K562 (cell line): ENCODE data around the gene DBT. TPM values are rescaled to one million over a fixed set of nuclear protein-coding genes. Genes with fewer than 3 reads are reported as not detected.
A peak's percentile ranks its signal among the peaks of the same experiment; 100 is the strongest.

ENCODE experiments used
- AFF1 ChIP-seq, 2 experiments: fragments of 450-650 bp; IDR thresholded peaks; 2 replicates each; pipeline ENCODE4 v1.6.1; 2018; ENCODE audit warnings: mild to moderate bottlenecking in 2 of 2, low read depth in 1 of 2; ENCODE audit not compliant: partially characterized antibody in 2 of 2
- ARID3A ChIP-seq: IDR thresholded peaks from 2 replicates; pipeline ENCODE4 v1.6.1; 2012; ENCODE audit warnings: low read depth, low read length, improper control_type of control experiment, borderline replicate concordance
- ARNT ChIP-seq, 2 experiments: fragments of 450-650 bp; IDR thresholded peaks; 2 replicates each; pipeline ENCODE4 v1.6.1; 2016; ENCODE audit warnings: mild to moderate bottlenecking in 1 of 2
- ATF1 ChIP-seq, 2 experiments: fragments of 450-650 bp in 1 of 2; IDR thresholded peaks; 2 replicates each; pipeline ENCODE4 v1.6.1; 2016; ENCODE audit warnings: missing compliant biosample characterization in 1 of 2, missing genetic modification characterization in 1 of 2
- C11orf30 ChIP-seq: fragments of 450-650 bp; IDR thresholded peaks from 2 replicates; pipeline ENCODE4 v1.6.1; 2016; ENCODE audit warnings: low read depth, mild to moderate bottlenecking
- CAMTA2 ChIP-seq: fragments of 250-450 bp; sonication (Bioruptor Pico); conservative IDR thresholded peaks from 2 replicates; pipeline ENCODE4 v1.5.1; 2022
- ETV5 ChIP-seq: sonication (generic); formaldehyde crosslinking; IDR thresholded peaks from 2 replicates; pipeline ENCODE4 v1.4.0; 2020; ENCODE audit warnings: low read depth, mild to moderate bottlenecking, missing genetic modification reagents
- HDAC1 ChIP-seq, 2 experiments: fragments of 450-650 bp; IDR thresholded peaks; 2 replicates each; pipeline ENCODE4 v1.6.1; 2016 to 2017; ENCODE audit warnings: inconsistent platforms in 1 of 2, mild to moderate bottlenecking in 1 of 2, moderate library complexity in 1 of 2
- MAFG ChIP-seq: fragments of 450-650 bp; conservative IDR thresholded peaks from 2 replicates; pipeline ENCODE4 v1.6.1; 2016; ENCODE audit warnings: missing genetic modification characterization, missing compliant biosample characterization
- MEF2D ChIP-seq: conservative IDR thresholded peaks from 2 replicates; pipeline ENCODE4 v1.6.1; 2016; ENCODE audit warnings: low read depth, missing genetic modification characterization, missing compliant biosample characterization
- MYC ChIP-seq, 2 experiments: fragments of 250-450 bp in 1 of 2; sonication (Bioruptor Pico) in 1 of 2; IDR thresholded peaks; 2 replicates each; pipeline versions ENCODE4 v1.5.1 to v1.6.1; 2012 to 2021; ENCODE audit warnings: low read depth in 2 of 2, borderline replicate concordance in 1 of 2, improper control_type of control experiment in 1 of 2, low read length in 1 of 2, mild to moderate bottlenecking in 1 of 2, moderate library complexity in 1 of 2
- PTBP1 ChIP-seq: fragments of 200-400 bp; formaldehyde crosslinking; IDR thresholded peaks from 2 replicates; pipeline ENCODE4 v1.6.1; 2017; ENCODE audit warnings: low read depth, low read length
- RBM25 ChIP-seq: fragments of 200-400 bp; formaldehyde crosslinking; IDR thresholded peaks from 2 replicates; pipeline ENCODE4 v1.6.1; 2018; ENCODE audit warnings: low read length, low read depth, moderate library complexity; ENCODE audit not compliant: severe bottlenecking
- RNF2 ChIP-seq: sonication (generic); IDR thresholded peaks from 2 replicates; pipeline ENCODE4 v1.6.1; 2016
- SIN3A ChIP-seq, 2 experiments: fragments of 150-350 bp in 1 of 2; IDR thresholded peaks; 2 replicates each; pipeline ENCODE4 v1.6.1; 2011 to 2016; ENCODE audit warnings: borderline replicate concordance in 2 of 2, low read depth in 2 of 2, low read length in 2 of 2, mild to moderate bottlenecking in 2 of 2, moderate library complexity in 2 of 2; ENCODE audit not compliant: control insufficient read depth in 1 of 2
- SIX5 ChIP-seq, 2 experiments: IDR thresholded peaks; 2 replicates each; pipeline ENCODE4 v1.6.1; 2011; ENCODE audit warnings: low read length in 2 of 2, borderline replicate concordance in 1 of 2, low read depth in 1 of 2, mild to moderate bottlenecking in 1 of 2, moderate library complexity in 1 of 2; ENCODE audit not compliant: insufficient read depth in 1 of 2
- SMAD1 ChIP-seq: fragments of 150-350 bp; IDR thresholded peaks from 2 replicates; pipeline ENCODE4 v1.6.1; 2014; ENCODE audit warnings: low read length, low read depth; ENCODE audit not compliant: partially characterized antibody
- ZBTB1 ChIP-seq: sonication (generic); formaldehyde crosslinking; IDR thresholded peaks from 2 replicates; pipeline ENCODE4 v1.8.1; 2023; ENCODE audit warnings: missing genetic modification reagents, low read depth, mild to moderate bottlenecking, borderline replicate concordance
- ZNF584 ChIP-seq: fragments of 200-800 bp; sonication (Bioruptor generic); IDR thresholded peaks from 2 replicates; pipeline ENCODE4 v1.6.1; 2016; ENCODE audit warnings: low read depth, mild to moderate bottlenecking, missing genetic modification characterization, missing compliant biosample characterization
- ZNF695 ChIP-seq: fragments of 450-650 bp; formaldehyde crosslinking; IDR thresholded peaks from 2 replicates; pipeline ENCODE4 v1.4.0; 2020; ENCODE audit warnings: mild to moderate bottlenecking, moderate library complexity
- ZNF79 ChIP-seq: fragments of 250-450 bp; sonication (Bioruptor Pico); IDR thresholded peaks from 2 replicates; pipeline ENCODE4 v1.4.0; 2020; ENCODE audit warnings: low read depth, mild to moderate bottlenecking, moderate library complexity
- ZSCAN32 ChIP-seq: fragments of 450-650 bp; formaldehyde crosslinking; IDR thresholded peaks from 2 replicates; pipeline ENCODE4 v1.4.0; 2020; ENCODE audit warnings: mild to moderate bottlenecking, moderate library complexity
- polyA plus RNA-seq, 8 experiments: library from polyadenylated mRNA; depleted of rRNA in 4 of 8; stranded (reverse) in 5 of 8; unstranded in 3 of 8; fragments of >200 nt; fragmentation: Nextera tagmentation in 2 of 8; fragmentation: Illumina TruSeq in 1 of 8; extraction: Ambion mirVana in 2 of 8; extraction: Trizol in 1 of 8; gene quantifications; 2 replicates each; pipeline versions ENCODE4 v1.2.1 to v1.2.3, GENCODE V29; 2011 to 2014; ENCODE audit warnings: inconsistent platforms in 1 of 8, missing spikeins in 1 of 8
- total RNA-seq, 7 experiments: library from RNA; depleted of rRNA in 6 of 7; stranded (reverse); fragments of >200 nt in 6 of 7; fragmentation: Illumina TruSeq in 2 of 7; extraction: Trizol in 2 of 7; gene quantifications; 2 replicates each; pipeline versions ENCODE4 v1.2.1 to v1.2.3, GENCODE V29; 2011 to 2021; ENCODE audit warnings: low replicate concordance in 1 of 7

The DBT gene
- total and polyA plus RNA-seq, 9 of the 15 experiments (the other 6 are each of a cell fraction or from before 2014, with no cell fraction given) = 2.7 to 13.5 (median 7.3) TPM

- TF ChIP-seq CAMTA2 (CRISPR knock-in tag) (no peak), MYC (IDR thresholded peaks at IDR 0.05; ENCODE audit: low read depth, low read length) (peak; percentile 86), MYC (CRISPR knock-in tag; IDR thresholded peaks at IDR 0.05; ENCODE audit: borderline replicate concordance, low read depth) (no peak), ZBTB1 (peak; percentile 68), MAFG (no peak), ZNF695 (CRISPR knock-in tag) (no peak), ARNT (IDR thresholded peaks at IDR 0.05) (no peak), RBM25 (peak; percentile 11), AFF1 (IDR thresholded peaks at IDR 0.05; ENCODE audit: low read depth in 1 of 2, partially characterized antibody in 2 of 2) (peak in 1 of 2 experiments; percentile 92), SIX5 (IDR thresholded peaks at IDR 0.05; ENCODE audit: borderline replicate concordance in 1 of 2, insufficient read depth in 1 of 2, low read depth in 1 of 2, low read length in 2 of 2) (no peak), SIN3A (IDR thresholded peaks at IDR 0.05; ENCODE audit: borderline replicate concordance in 2 of 2, control insufficient read depth in 1 of 2, low read depth in 2 of 2, low read length in 2 of 2) (peak; percentile 79 to 82; a peak in 3 of 4 replicates), ATF1 (CRISPR knock-in tag; IDR thresholded peaks at IDR 0.05) (no peak), ATF1 (tag; IDR thresholded peaks at IDR 0.05) (peak; percentile 90), ARID3A (0 out of 2 replicates have a peak, but pooled peaks have one; percentile 29), RNF2 (peak; percentile 47; the same call in 1 of the 2 replicates), MEF2D (tag) (0 out of 2 replicates have a peak, but pooled peaks have one; percentile 42), ZNF79 (no peak), HDAC1 (IDR thresholded peaks at IDR 0.05) (peak in 1 of 2 experiments; percentile 93; a peak in 2 of 4 replicates), ZNF584 (CRISPR knock-in tag) (no peak), ZSCAN32 (CRISPR knock-in tag) (no peak), ETV5 (peak; percentile 75), PTBP1 (no peak), SMAD1 (peak; percentile 19), C11orf30 (peak; percentile 95)
These were observed at the start of gene DBT (continued) for GRCh38 chr1:100249537-100250257.
